Renal pelvis (tissue), 4 donors: ENCODE measurements around the gene PSMA6. TPM values are rescaled to one million over a fixed set of nuclear protein-coding genes. Genes with fewer than 3 reads are reported as not detected.
"Not testable (repeated sequence)": the region's sequence is repeated elsewhere in the genome, so short reads cannot be mapped to it uniquely, and the experiment has no call there.

Experiments used
- DNase-seq: peaks from one replicate; pipeline ENCODE4 v3.0.0-alpha.2; 2013
- polyA plus RNA-seq, 3 donors: library from polyadenylated mRNA; unstranded; fragments of 120-200 nt; gene quantifications; one replicate each; pipeline ENCODE4 v1.2.1, GENCODE V29; 2013; ENCODE audit not compliant: insufficient read length in 3 of 3

The PSMA6 gene
- polyA plus RNA-seq, 3 donors, result 161 to 180 (median 163) TPM

DNA sequence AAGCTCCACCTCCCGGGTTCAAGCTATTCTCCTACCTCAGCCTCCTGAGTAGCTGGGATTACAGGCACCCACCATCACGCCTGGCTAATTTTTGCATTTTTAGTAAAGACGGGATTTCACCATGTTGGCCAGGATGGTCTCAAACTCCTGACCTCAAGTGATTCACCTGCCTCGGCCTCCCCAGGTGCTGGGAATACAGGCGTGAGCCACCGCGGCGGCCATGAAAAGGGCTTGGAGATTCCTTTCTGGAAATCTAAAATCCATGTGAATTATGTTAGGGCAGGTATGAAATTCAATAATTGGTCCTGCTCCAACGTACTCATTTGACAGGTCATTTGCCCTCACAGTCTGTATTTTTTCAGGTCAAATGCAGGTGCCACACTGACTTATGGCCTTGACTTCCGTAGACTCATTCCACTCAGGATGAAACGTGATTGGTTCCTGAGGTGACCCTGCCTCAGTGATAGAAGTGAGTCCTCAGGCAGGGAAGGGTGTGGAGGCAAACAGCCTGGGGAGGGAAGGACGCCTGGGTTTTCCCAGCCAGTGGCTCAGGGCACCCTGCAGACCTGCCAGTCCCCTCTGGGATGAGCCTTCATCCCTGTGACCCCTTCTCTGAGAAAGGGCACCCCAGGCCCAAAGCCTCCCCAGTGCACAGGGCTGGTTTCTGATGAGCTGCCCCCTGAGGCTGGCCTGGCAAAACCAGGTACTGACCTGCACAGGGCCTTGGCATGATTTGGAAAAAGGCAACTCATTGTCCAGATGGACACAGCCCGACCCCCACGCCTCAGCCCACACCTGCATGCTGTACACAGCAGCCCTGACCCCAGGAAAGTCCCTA, 48.7 kb downstream of the PSMA6 start:
- no peak for DNase-seq

DNA sequence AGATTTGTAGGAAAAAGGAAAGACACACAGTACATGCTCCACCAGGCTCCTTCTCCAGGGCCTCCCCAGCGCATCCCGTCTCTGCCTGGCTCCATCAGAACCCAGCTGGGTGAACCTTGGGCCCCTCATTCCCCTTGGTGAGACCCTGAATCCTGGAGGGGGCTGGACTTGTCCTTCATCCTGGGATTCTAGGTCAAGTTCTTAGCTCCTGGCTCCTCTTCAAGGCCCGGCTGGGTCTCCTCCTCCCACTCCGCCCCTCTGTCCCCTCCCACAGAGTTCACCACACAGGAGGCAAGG, 49.2 kb downstream of the PSMA6 start:
- DNase-seq, result no peak

DNA sequence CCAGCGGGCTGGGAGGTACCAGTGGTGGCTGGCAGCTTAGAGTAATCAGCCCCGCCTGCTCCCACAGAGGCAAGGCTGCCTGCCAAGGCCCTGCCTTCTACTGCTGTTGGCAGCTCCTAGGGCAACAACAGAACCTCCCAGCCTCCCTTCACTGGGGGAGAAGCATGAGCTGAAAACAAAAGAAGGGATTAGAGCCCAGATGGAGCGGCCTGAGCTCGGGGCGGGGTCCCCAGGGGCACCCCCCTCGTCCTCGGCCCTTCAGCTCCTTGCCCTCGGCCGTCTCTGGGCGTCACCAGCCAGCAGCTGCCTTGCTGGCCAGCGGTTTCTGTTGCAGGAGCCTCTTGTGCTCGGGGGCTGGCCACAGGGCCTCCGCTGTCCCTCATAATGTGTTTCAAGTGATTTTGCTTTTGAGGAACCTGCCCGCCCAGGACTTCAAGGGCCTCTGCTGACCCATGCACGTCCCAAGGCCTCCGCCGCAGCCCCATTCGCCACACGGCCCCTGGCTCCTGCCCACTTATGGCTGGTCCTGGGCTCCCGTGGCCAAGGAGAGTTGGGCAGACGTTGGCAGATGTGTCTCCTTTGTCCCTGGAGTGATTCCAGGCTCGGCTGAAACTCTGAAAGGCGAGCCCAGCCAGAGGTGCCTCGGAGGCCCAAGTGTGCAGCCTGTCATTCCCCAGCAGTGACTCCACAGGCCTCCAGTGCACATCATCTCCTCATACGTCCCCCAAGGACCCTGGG, 49.7 kb downstream of the PSMA6 start:
- DNase-seq, result peak; percentile 88

DNA sequence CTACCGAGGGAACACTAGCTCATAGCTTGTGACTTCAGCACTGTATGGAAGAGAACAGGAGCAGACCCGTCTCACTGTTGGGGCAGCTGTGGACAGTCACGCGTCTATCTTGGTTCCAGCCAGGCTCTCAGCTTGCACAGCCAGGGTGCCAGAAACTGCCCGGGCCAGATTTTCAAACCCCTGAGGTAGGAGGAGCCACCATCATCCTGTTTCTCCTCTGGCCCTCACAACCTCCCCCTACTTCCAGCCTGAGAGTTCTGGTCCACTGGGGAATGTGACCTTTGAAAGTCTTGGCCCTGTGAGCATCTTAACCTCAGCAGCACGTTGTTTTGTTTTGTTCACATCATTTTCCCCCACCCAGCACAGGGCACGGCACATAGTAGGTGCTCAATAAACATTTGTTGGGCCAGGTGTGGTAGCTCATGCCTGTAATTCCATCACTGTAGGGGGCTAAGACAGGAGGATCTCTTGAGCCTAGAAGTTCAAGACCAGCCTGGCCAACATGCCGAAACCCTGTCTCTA, 50.4 kb downstream of the PSMA6 start:
- no peak for DNase-seq

DNA sequence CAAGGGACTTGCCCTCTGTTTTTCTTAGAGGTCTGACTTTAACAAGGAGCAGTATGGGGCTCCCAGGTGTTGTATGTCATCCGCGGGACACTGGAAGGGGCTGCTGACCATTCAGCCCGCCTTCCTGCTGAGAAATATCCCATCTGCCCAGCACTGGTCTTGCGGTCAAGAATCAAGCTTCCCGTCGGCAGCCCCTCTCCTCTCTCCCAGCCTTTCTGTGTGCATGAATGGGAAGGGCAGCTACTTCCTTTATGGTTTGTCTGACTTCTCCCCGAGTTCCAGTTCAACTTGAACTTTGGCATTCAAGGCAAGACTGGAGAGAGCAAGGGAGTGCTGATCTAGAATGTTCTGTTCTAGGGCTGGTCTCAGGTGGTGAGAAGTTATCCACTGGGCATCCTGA, 51.5 kb downstream of the PSMA6 start:
- peak; percentile 71 for DNase-seq

DNA sequence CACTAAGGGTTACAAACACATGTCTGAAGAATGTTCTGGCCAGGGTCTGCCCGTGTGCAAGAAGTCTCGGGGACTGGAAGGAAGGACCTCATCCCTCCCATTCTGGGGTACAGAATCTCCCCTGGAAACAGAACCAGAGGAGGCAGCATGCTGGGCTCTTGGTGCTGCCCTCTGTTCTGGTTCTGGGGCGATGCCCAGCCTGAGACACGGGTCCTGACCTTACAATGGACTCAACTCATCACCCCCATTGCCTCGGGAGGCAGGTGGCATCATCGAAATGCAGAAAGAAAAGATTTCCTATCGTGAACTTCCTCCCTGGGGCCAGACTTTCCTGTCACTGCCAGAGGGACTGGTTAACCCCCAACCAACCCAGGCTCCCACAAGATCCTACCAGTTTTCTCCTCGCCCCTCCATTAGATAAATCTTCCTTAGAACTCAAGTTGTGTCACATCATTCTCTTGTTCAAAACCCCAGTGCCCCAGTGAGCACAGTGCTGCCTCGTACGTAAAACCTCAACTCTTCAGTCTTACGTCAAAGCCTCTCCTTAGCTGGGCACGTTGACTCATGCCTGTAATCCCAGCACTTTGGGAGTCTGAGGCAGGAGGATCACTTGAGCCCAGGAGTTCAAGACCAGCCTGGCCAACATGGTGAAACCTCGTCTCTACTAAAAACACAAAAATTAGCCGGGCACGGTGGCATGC, 52.1 kb downstream of the PSMA6 start:
- no peak for DNase-seq

DNA sequence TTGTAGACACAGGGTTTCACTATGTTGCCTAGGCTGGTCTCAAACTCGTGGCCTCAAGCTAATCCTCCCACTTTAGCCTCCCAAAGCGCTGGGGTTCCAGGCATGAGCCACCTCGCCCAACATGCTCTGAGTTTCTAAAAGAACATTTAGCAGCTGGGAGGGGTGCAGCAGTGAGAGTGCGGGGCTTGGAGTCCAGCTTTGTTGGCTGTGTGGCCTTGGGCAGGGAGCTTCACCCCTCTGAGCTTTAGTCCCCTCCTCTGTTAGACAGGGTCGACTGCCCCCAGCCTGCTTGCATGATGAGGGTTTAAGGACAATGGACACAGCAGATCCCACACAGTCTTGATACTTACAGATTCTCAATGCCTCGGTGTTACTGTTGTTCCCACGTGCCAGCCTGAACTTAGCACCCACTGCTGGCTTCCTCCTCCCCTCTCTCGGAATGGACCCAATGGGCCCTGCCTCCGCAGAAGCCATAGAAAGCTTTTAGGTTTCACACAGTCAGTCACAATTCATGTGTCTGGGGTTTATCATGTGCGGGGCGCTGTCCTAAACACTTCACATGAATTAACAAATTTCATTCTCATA, 54.6 kb downstream of the PSMA6 start:
- DNase-seq, result no peak

DNA sequence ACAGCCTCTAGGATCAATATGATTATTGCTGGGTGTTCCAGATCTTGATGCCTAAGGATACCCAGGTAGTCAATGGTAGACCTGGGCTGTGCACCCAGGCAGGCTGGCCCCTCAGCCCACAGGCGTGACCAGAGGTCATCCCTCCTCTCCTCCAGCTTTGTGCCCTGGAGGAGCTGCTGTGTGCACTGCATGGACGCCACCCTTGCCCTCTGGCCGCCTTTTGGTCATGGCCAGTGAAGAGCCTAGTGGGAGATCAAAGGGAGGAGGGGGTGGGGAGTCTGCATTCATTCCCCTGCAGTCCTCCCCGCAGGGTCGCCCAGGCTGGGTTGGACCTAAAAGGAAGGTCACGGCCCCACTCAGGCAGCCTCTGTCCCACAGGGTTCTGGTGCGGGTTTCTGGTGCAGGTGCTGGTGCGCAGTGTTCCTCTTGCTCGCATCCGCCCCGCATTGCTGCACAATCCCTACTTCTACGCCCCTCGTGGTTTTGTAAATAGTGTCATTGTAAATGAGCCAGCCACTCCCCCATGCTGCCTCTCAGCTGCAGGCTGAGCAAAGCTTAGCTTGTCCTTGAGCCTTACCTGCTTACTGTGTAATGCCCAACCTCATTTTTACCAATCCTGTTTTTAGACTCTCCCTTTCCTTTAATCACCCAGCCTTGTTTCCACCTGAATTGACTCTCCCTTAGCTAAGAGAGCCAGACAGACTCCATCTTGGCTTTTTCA, 55.3 kb downstream of the PSMA6 start:
- no peak for DNase-seq

DNA sequence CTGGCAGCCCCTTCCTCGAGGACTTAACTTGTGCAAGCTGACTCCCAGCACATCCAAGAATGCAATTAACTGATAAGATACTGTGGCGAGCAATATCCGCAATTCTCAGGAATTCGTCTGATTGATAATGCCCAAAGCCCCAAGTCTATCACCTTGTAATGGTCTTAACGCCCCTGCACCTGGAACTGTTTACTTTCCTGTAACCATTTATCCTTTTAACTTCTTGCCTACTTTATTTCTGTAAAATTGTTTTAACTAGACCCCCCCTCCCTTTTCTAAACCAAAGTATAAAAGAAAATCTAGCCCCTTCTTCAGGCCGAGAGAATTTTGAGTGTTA, 55.8 kb downstream of the PSMA6 start:
- not testable (repeated sequence) for DNase-seq

DNA sequence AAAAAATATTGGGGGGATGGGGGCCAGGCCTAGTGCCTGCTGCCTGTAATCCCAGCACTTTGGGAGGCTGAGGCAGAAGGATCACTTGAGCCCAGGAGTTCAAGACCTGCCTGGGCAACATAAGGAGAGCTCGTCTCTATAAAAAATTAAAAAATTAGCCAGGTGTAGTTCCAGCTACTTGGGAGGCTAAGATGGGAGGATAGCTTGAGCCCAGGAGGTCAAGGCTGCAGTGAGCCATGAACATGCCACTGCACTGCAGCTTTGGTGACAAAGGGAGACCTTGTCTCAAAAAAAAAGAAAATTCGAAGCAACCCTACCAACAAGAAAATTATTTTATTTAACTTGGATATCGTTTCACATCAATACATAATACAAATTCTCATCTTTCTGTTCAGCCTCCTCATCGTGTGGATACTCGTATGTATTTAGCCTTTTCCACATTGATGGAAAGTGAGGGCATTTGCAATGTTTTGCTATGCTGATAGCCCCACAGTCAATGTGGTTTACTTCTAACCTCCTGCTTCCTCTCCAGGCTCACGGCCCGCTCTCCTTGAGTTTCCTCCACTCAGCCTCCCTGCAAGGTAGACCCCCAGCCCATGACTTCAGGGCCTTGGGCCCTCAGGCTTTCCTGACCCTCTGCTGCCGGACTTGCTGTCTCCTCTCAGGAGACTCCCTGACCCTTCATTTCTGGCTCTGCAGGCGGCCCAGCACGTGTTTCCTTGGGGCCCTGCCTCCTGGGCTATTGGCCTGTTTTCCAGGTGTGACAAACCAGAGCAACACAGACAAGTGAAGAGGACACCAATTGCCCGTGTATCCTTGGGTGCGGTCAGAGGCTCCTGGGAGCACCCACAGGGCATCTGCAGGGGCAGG, 57.5 kb downstream of the PSMA6 start:
- no peak for DNase-seq

DNA sequence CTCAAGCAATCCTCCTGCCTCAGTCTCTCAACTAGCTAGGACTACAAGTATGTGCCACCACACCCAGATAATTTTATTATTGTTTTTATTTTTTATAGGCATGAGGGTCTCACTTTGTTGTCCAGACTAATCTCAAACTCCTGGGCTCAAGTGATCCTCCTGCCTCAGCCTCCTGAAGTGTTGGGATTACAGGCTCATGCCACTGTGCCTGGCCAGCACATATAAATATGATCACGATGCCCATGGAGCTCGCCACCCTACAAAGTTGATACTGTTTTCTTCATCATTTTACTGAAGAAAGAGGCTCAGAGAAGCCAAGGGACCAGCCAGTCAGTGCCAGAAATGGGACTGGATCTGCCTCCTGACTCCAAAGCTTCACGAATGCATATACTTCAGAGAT, 59.3 kb downstream of the PSMA6 start:
- DNase-seq, result no peak

DNA sequence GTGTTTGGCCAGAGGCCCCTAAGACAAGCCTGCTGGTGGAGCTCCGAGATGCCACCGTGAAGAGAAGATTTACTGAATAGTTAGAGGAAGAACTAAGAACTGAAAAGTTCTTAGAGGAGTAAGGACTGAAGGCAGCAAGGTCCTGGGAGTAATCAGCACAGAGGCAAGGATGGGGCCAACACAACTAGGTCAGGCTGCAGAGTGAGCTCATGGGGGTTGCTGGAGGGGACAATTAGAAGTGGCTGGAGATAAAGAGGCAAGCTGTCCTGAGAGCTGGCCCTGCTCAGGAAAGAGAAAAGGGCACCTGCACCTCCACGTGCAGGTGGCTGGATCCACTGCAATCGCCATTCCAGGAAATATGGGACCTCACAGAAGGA, 59.7 kb downstream of the PSMA6 start:
- DNase-seq, result no peak

DNA sequence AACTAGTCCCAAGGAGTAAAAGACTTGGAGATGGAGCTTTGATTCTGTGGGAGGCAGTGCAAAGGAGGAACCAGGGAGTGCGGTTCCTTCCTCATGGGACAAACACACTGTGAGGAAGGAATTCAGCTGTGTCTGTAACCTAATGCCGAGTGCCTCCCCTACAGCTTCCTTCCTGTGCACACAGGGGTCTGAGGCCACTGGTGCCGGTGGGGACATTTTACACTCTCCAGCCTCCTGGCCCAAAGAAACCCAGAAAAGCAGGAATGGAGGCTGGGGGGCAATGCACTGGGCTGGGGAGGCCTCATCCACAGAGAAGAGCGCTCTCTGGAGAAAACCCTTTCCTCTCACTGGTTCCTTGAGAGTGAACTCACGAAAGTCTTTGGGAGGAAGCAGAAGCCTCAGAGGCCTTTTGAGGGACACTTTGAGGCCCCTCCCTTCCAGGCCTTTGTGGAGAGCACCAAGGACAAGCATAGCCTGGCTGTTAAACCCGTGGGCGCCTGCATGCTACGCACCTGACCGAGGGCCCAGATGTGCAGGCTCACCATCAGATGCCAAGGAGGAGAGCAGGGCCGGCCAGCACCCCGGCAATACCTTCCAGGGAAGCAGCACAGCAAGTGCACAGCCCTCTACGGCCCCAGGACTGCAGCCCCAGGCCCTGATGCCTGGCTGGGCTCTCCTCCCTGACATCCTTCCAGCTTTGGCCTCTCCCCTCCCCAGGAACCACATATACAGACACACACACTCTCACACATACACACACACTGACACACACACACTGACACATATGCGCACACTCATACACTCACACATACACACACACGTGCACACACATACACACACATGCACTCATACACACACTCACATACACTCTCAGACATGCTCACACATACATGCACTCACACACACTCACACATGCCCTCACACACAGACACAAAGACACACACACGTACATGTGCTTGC, 60.4 kb downstream of the PSMA6 start:
- no peak for DNase-seq

DNA sequence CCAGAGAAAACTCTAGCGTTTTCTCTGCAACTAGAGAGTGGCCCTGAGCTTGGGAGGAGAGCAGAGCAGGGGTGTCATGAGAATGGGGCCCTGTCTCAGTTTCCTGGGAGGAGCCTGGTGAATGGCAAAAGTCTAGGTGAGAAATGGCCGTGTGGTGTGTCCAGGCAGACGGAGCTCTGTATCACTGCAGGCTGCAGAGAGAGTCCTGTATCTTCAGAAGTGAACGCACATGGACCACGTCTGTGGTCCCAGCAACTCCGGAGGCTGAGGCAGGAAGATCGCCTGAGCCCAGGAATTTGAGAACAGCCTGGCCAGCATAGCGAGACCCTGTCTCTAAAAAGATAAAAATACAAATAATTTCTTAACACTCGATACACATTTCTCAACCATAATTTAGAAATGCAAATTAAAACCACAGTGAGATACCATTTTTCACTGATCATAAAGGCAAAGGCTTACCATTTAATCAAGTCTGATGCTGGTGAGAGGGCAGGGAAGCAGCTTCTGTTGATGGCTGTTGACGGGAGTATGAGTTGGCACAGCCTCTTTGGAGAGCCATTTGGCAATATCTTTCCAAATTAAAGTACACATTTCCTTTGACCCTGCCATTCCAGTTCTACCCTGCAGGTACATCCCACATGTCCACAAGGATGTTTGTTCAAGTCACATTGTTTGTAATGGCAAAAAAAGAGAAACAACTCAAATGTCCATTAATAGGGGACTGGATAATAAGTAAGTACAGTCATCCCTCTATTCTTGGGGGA, 61.4 kb downstream of the PSMA6 start:
- DNase-seq, result no peak

DNA sequence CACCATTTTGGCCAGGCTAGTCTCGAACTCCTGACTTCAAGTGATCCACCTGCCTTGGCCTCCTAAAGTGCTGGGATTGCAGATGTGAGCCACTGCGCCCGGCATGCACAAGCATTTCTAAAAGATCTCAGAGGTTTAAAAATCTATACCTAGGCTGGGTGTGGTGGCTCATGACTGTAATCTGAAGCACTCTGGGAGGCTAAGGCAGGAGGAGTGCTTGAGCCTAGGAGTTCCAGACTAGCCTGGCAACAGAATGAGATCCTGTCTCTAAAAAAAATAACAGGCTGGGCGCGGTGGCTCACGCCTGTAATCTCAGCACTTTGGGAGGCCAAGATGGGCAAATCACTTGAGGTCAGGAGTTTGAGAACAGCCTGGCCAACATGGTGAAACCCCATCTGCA, 63.1 kb downstream of the PSMA6 start:
- not testable (repeated sequence) for DNase-seq

DNA sequence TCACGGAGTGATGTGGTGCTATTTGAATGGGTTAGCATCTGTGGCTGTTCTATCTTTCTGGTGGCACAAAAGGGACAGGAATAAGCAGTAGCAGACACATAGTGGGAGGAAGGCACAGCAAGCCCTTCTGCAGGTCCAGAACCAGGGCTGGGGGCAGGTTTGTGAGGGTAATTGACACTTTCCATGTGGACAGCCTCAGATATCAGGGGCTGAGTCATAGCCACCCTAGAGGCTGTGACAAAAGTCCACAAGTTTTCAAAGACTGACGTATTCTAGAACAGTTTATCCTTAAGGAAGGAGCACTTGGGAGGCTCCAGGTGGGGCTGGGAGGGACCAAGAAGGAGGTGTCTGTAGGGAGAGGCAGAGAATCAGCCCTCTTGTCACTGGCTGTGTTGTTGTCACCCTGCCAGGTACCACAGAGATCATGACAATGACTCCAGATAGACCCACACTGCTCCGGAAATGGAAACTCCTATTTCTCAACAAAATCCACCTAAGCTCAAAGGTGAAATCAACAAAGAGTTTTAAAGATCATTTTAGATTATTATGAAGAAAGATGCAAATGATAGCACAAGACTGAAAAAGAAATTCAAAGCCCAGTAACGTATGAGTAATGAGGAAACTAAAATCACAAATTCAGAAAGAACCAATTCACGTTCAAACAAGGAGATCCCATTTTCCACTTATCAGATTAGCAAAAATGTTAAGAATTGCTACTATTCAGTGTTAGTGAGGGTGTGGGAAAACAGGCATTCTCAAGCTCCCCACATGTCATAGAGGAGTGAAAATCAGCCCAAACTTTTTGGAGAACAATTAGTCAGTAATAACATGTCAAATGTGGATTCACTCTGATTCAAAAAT, 64.0 kb downstream of the PSMA6 start:
- no peak for DNase-seq

DNA sequence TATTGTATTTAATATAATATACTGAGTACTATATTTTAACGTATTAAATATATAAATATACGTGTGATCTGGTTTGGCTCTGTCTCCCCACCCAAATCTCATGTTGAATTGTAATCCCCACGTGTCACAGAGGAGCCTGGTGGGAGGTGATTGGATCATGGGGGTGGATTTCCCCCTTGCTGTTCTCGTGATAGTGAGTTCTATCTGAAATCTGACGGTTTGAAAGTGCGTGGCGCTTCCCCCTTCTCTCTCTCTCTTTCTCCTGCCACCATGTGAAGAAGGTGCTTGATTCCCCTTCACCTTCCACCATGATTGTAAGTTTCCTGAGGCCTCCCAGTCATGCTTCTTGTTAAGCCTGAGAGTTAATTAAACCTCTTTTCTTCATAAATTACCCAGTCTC, 67.5 kb downstream of the PSMA6 start:
- DNase-seq, result not testable (repeated sequence)

DNA sequence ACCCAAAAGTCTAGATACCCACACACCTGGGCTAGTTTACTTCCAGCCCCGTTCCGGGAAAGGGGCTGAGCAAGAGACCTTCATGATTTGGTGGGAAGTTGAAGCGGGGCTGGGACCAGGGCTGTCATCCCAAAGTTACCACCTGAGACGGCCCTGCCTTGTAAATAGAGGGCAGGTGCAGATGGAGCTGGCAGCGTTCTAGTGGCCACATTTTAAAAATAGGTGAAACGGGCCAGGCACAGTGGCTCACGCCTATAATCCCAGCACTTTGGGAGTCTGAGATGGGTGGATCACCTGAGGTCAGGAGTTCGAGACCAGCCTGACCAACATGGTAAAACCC, 68.9 kb downstream of the PSMA6 start:
- no peak for DNase-seq
